ENCODE data around the gene MFF. TPM values are rescaled to one million over a fixed set of nuclear protein-coding genes. Genes with fewer than 3 reads are reported as not detected.
A peak's percentile ranks its signal among the peaks of the same experiment; 100 is the strongest.
"Not testable (repeated sequence)": the region's sequence is repeated elsewhere in the genome, so short reads cannot be mapped to it uniquely, and the experiment has no call there.

Gene MFF
- total and polyA plus RNA-seq, 5 experiments from 2014 or later: 61.6 to 141 (median 124) TPM

- H3K4me1 Mint-ChIP-seq: peaks cover 0 to 7% (median under 1%) of the 10 kb centered on the region in 4 donors
- H3K4me3 Mint-ChIP-seq: no peak overlapping the region
- H3K27me3 Mint-ChIP-seq: peaks cover 0 to 5% (median 2%) of the 10 kb centered on the region in 5 donors
- H3K36me3 Mint-ChIP-seq: no peaks in the 10 kb centered on the region
- no peak overlapping the region for H3K27ac Mint-ChIP-seq
- ATAC-seq: no peak
- H3K9me3 Mint-ChIP-seq: no peaks in the 10 kb centered on the region
- POLR2A ChIA-PET: no interaction called here
- DNase-seq: no peak
Observed at GRCh38 chr2:227368574-227368973, 43.5 kb downstream of the MFF start.

DNA sequence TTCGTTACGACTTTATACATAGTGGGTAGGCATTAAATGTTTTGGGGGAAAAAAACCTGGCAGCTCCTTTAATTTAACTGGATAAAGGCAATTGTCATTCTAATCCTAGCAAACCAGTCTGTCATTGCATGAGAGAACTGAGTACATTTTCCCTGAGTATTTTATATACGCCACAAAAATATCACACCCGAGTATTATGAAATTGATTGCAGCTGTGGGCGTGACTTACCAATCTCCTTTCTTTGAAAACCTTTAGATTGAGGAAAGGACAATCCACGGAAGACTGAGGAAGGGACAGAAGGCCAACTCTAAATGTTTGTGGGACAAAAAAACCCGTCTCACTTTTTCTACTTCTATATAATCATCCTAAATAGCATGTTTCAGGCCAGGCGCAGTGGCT, 45.0 kb downstream of the MFF start:
- peaks cover 0 to 5% (median 2%) of the 10 kb centered on the region in 5 donors for H3K27me3 Mint-ChIP-seq
- H3K36me3 Mint-ChIP-seq: no peaks in the 10 kb centered on the region

GRCh38 chr2:227370791-227371312, 45.8 kb downstream of the MFF start:
- DNase-seq: no peak
- Mint-ChIP-seq H3K9me3 (no peaks in the 10 kb centered on the region), H3K36me3 (no peaks in the 10 kb centered on the region), H3K4me3 (no peak overlapping the region), H3K27ac (peak overlapping the region in 1 of 10 donors; percentile 11), H3K4me1 (peaks cover 0 to 6% (median 2%) of the 10 kb centered on the region in 4 donors), H3K27me3 (peaks cover 0 to 5% (median 2%) of the 10 kb centered on the region in 5 donors)
- POLR2A ChIA-PET: no interaction called here
- ATAC-seq: no peak

More for the DNA sequence above, 45.0 kb downstream of the MFF start:
- POLR2A ChIA-PET: no interaction called here
- peaks cover 0 to 6% (median 2%) of the 10 kb centered on the region in 4 donors for H3K4me1 Mint-ChIP-seq
- no peak overlapping the region for H3K27ac Mint-ChIP-seq
- H3K9me3 Mint-ChIP-seq: no peaks in the 10 kb centered on the region
- ATAC-seq: no peak
- no peak for DNase-seq
- H3K4me3 Mint-ChIP-seq: no peak overlapping the region

- POLR2A ChIA-PET: interaction anchor here (1.2 kb wide), 1 partner anchor 26 kb away, joined by 3 read pairs; no protein-coding TSS in a partner anchor
- Mint-ChIP-seq H3K4me3 (no peak overlapping the region), H3K9me3 (no peaks in the 10 kb centered on the region), H3K27ac (no peak overlapping the region), H3K36me3 (no peaks in the 10 kb centered on the region), H3K27me3 (peaks cover 0 to 5% (median 2%) of the 10 kb centered on the region in 5 donors), H3K4me1 (peaks cover 0 to 6% (median 2%) of the 10 kb centered on the region in 4 donors)
- DNase-seq (no peak), ATAC-seq (no peak)
Observed at GRCh38 chr2:227373389-227373788, 48.3 kb downstream of the MFF start.

GRCh38 chr2:227374158-227374557, 49.1 kb downstream of the MFF start:
- no peak for DNase-seq
- Mint-ChIP-seq H3K4me3 (no peak overlapping the region), H3K27me3 (peaks cover 0 to 5% (median 2%) of the 10 kb centered on the region in 5 donors), H3K4me1 (peaks cover 0 to 6% (median 2%) of the 10 kb centered on the region in 4 donors), H3K36me3 (no peaks in the 10 kb centered on the region), H3K27ac (no peak overlapping the region), H3K9me3 (no peaks in the 10 kb centered on the region)
- POLR2A ChIA-PET: interaction anchor here (0.6 to 1.2 kb wide), 2 partner anchors 27 to 147 kb away, joined by 3 to 4 read pairs; no protein-coding TSS in a partner anchor
- peak in 1 of 2 donors; percentile 36 for ATAC-seq

DNA sequence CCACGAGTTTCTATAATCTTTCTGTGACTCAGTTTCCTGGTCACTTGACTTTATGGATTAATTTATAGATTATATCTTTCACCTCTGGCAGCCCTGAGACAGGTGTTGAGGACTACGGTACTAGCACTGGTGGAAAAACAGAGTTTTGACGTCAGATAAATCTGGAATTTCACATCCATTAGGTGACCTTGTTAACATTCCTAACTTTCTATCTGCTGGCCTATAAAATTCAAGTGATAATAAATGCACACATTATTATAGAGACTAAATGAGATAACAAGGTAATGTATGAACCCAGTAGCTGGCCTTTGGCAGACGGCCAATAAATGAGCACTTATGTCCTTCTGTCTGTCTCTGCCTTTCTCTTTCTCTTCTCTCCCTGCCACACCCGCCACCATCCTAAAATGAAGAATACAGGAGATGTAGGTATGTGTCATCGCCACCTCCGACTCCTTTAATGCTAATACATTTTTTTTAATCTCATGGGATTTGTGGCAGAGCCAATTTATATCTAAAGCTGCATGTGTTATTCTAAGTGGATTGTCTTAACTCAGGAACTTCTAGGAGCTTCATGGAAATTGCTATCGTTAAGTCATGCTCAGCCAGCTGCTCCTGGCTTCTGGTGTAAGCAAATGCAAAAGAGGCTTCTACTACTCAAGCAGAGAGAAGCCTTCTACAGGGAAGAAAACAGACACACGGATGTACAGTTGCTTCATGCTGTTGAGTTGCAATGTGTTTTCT, 51.8 kb downstream of the MFF start:
- peaks cover 0 to 6% (median 4%) of the 10 kb centered on the region in 4 donors for H3K4me1 Mint-ChIP-seq
- H3K9me3 Mint-ChIP-seq: no peaks in the 10 kb centered on the region
- H3K4me3 Mint-ChIP-seq: no peak overlapping the region
- DNase-seq (no peak), ATAC-seq (no peak)
- H3K27ac Mint-ChIP-seq: no peak overlapping the region
- peaks cover 0 to 8% (median 2%) of the 10 kb centered on the region in 5 donors for H3K27me3 Mint-ChIP-seq
- H3K36me3 Mint-ChIP-seq: no peaks in the 10 kb centered on the region
- POLR2A ChIA-PET: no interaction called here

DNA sequence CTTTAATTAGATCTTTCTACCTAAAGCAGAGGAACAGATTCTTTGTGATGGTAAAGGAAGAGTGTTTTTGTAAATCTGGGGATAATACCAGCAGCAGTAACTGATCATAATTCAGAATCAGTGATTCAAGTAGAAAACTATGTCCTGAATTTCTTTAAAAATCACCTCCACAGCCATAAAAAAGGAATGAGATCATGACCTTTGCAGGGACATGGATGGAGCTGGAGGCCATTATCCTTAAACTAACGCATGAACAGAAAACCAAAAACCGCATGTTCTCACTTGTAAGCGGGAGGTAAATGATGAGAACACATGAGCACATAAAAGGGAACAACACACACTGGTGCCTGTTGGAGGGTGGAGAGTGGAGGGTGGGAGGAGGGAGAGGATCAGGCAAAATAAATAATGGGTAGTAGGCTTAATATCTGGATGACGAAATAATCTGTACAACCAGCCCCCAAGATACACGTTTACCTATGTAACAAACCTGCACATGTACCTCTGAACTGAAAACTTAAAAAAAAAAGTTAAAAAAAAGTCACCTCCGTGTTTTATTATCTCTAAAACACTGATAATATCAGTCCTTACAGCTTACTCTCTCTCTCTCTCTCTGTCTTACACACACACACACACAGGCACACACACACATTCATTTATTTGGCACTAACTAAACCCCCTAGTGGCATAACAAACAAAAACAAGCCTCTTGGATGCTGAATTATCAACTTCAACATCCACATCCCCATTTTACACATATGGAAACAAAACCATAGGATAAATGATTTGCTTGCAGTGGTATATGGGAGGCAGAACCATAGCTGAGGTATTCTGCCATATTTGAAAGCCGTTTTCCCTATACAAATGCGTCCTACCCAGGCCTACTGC, 52.7 kb downstream of the MFF start:
- DNase-seq (no peak), ATAC-seq (no peak)
- peaks cover 0 to 1% (median 0%) of the 10 kb centered on the region in 9 donors for H3K9me3 Mint-ChIP-seq
- no peak overlapping the region for H3K4me3 Mint-ChIP-seq
- POLR2A ChIA-PET: no interaction called here
- H3K36me3 Mint-ChIP-seq: no peaks in the 10 kb centered on the region
- H3K27me3 Mint-ChIP-seq: peaks cover 0 to 8% (median 2%) of the 10 kb centered on the region in 5 donors
- H3K27ac Mint-ChIP-seq: no peak overlapping the region
- peaks cover 0 to 14% (median 5%) of the 10 kb centered on the region in 4 donors for H3K4me1 Mint-ChIP-seq

DNA sequence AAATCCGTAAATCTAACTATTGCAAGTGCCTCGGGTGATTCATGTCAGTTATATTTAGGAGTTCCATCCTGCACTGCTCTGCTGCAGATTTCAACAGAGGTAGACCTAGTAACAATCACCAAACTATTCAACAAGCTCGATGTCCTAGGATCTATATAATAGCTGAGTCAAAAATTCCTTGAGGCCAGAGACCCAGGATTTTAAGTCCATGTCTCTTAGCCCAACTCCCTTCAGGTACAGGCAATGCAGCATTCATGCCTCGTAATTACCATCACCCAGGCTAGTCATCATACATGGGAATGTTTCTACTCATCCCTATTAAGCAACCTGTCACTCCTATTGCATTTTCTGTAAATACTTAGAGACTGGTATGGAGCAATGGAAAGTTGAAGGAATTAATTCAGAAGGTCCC, 53.3 kb downstream of the MFF start:
- H3K9me3 Mint-ChIP-seq: peaks cover 0 to 1% (median 0%) of the 10 kb centered on the region in 9 donors
- H3K27ac Mint-ChIP-seq: no peak overlapping the region
- peaks cover 0 to 14% (median 3%) of the 10 kb centered on the region in 4 donors for H3K4me1 Mint-ChIP-seq
- peaks cover 0 to 6% (median 0%) of the 10 kb centered on the region in 5 donors for H3K27me3 Mint-ChIP-seq
- POLR2A ChIA-PET: no interaction called here
- DNase-seq: no peak
- no peak overlapping the region for H3K4me3 Mint-ChIP-seq
- ATAC-seq: no peak
- H3K36me3 Mint-ChIP-seq: no peaks in the 10 kb centered on the region

DNA sequence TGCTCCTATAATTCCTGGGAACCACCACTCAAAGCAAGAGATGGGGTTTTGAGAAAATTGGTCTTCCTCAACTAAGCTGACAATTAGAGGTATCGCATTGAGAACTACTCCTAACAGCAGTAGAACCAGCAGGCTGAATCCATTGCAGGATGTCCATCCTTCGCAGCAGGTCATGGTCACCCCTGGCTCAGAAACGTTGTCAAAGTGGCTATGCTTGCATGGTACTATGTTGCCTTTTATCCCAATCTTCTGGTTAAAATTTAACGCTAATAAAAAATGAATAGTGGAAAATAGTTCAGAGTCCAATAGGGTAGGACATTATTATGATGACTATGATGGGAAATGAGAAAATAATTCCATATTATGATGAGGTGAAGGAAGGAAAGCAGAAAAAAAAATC, 54.0 kb downstream of the MFF start, which contains the start of gene TM4SF20:
TM4SF20 (minus strand) TSS at position 212 of the 400 bp plus-strand sequence; CDS start at position 174, 38 bp downstream.
- POLR2A ChIA-PET: no interaction called here
- Mint-ChIP-seq H3K27ac (no peak within 1 kb of the TSS), H3K4me1 (peaks cover 0 to 14% (median 2%) of the 10 kb centered on the region in 4 donors), H3K36me3 (no peaks in the 10 kb centered on the region), H3K9me3 (peaks cover 0 to 1% (median 0%) of the 10 kb centered on the region in 9 donors), H3K4me3 (no peak within 1 kb of the TSS), H3K27me3 (peaks cover 0 to 8% (median 3%) of the 10 kb centered on the region in 5 donors)
- DNase-seq: no peak
- no peak for ATAC-seq

DNA sequence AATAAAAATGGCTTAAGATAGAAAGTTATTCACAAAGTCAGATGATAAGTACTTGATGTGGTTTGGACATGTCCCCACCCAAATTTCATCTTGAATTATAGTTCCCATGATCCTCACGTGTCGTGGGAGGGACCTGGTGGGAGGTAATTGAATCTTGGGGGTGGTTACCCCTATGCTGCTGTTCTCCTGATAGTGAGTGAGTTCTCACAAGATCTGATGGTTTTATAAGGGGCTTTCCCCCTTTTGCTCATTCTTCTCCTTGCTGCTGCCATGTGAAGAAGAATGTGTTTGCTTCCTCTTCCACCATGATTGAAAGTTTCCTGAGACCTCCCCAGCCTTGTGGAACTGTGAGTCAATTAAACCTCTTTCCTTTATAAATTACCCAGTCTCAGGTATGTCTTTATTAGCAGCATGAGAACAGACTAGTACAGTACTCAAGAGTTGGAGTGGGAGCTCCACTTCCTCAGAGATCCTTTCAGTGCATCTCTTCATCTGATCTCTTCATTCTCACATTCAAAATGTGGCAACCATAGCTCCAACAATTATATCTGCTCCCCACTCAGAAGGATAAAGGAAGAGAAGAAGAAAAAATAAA, 57.3 kb downstream of the MFF start:
- H3K27ac Mint-ChIP-seq, H3K4me3 Mint-ChIP-seq, ATAC-seq, DNase-seq, H3K27me3 Mint-ChIP-seq, H3K9me3 Mint-ChIP-seq, H3K36me3 Mint-ChIP-seq, POLR2A ChIA-PET: not testable (repeated sequence)
- H3K4me1 Mint-ChIP-seq: peaks cover 0 to 14% (median 3%) of the 10 kb centered on the region in 4 donors

DNA sequence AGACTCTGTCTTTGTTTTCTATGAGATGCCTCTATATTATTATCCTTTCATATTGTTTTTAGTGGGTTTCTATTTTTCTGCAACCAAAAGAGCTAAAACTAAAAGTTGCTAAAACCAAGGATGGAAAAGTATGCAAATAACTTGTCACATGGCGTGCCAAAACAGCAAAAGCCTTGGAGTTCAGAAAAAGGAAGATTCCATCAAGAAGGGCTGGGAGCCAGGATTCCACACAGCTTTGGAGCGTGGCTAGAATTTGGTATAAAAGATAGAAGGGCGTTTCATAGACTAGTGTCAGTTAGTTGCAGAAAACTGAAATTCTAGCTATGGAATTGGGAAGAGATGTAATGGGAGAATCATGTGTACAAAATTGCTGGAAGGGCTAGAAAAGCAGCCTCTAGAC, 58.6 kb downstream of the MFF start:
- ATAC-seq (no peak), DNase-seq (no peak)
- Mint-ChIP-seq H3K27me3 (peaks cover 0 to 9% (median 5%) of the 10 kb centered on the region in 5 donors), H3K9me3 (peaks cover 0 to 1% (median 0%) of the 10 kb centered on the region in 9 donors), H3K4me3 (no peak overlapping the region), H3K4me1 (peaks cover 0 to 22% (median 7%) of the 10 kb centered on the region in 4 donors), H3K36me3 (no peaks in the 10 kb centered on the region), H3K27ac (no peak overlapping the region)
- POLR2A ChIA-PET: no interaction called here

DNA sequence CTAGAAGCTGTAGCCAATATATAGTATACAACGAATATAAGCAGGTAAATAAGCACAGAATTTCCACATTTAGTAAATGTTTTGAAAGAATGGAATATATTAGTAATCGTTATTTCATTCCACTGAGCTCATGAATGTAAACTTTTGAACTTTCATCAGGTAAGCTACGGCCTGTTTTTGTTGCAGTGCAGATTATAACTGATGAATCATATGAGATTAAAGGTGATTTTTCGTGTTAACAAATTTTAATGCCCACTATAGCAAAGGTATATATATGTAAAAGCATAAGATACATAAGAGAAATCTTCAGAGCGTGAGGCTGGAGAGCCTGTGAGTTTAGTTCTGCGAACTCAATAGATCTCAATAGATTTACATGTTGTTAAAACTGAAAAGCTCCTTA, 61.6 kb downstream of the MFF start:
- peaks cover 0 to 9% (median 2%) of the 10 kb centered on the region in 5 donors for H3K27me3 Mint-ChIP-seq
- POLR2A ChIA-PET: no interaction called here
- no peak overlapping the region for H3K27ac Mint-ChIP-seq
- H3K36me3 Mint-ChIP-seq: no peaks in the 10 kb centered on the region
- peaks cover 0 to 1% (median 0%) of the 10 kb centered on the region in 9 donors for H3K9me3 Mint-ChIP-seq
- DNase-seq: no peak
- ATAC-seq: no peak
- H3K4me1 Mint-ChIP-seq: peaks cover 0 to 21% (median 7%) of the 10 kb centered on the region in 4 donors
- no peak overlapping the region for H3K4me3 Mint-ChIP-seq

Data from naive thymus-derived CD8-positive, alpha-beta T cell (primary cell).